ENCODE results near the gene DCLK1.

DNA sequence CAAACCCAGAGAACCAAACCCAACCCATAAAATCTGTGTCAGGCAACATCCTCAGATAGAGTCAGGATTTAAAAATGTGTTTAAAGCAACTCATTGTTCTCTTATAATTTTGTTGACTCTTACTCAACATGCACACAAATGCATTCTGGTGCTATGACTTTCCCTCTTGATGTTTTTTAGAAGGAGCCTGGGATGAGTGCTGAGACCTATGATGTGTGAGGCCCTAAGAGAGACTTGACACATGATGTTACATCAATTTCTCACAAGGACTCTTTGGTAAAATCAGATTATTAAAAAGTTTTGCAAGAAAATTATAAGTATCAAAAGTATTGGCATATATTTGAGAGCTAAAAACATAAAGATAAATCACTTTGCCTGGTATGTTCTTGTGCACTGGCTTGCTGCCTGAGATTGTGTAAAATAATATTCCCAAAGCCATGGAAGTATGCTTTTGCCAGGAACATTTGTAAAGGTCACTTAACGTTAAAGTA, 173.9 kb downstream of the DCLK1 start:
- TF ChIP-seq SIN3A (IDR thresholded peaks at IDR 0.05; ENCODE audit: borderline replicate concordance, insufficient read depth, low read depth, low read length) (no peak), TCF7L2 (IDR thresholded peaks at IDR 0.05; ENCODE audit: low read depth, low read length) (no peak), POLR2AphosphoS5 (IDR thresholded peaks at IDR 0.05; ENCODE audit: low read depth, low read length) (no peak)
- TF ChIP-seq, protein P1, sequence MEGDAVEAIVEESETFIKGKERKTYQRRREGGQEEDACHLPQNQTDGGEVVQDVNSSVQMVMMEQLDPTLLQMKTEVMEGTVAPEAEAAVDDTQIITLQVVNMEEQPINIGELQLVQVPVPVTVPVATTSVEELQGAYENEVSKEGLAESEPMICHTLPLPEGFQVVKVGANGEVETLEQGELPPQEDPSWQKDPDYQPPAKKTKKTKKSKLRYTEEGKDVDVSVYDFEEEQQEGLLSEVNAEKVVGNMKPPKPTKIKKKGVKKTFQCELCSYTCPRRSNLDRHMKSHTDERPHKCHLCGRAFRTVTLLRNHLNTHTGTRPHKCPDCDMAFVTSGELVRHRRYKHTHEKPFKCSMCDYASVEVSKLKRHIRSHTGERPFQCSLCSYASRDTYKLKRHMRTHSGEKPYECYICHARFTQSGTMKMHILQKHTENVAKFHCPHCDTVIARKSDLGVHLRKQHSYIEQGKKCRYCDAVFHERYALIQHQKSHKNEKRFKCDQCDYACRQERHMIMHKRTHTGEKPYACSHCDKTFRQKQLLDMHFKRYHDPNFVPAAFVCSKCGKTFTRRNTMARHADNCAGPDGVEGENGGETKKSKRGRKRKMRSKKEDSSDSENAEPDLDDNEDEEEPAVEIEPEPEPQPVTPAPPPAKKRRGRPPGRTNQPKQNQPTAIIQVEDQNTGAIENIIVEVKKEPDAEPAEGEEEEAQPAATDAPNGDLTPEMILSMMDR (IDR thresholded peaks at IDR 0.05) = no peak
- TF ChIP-seq, protein P2, sequence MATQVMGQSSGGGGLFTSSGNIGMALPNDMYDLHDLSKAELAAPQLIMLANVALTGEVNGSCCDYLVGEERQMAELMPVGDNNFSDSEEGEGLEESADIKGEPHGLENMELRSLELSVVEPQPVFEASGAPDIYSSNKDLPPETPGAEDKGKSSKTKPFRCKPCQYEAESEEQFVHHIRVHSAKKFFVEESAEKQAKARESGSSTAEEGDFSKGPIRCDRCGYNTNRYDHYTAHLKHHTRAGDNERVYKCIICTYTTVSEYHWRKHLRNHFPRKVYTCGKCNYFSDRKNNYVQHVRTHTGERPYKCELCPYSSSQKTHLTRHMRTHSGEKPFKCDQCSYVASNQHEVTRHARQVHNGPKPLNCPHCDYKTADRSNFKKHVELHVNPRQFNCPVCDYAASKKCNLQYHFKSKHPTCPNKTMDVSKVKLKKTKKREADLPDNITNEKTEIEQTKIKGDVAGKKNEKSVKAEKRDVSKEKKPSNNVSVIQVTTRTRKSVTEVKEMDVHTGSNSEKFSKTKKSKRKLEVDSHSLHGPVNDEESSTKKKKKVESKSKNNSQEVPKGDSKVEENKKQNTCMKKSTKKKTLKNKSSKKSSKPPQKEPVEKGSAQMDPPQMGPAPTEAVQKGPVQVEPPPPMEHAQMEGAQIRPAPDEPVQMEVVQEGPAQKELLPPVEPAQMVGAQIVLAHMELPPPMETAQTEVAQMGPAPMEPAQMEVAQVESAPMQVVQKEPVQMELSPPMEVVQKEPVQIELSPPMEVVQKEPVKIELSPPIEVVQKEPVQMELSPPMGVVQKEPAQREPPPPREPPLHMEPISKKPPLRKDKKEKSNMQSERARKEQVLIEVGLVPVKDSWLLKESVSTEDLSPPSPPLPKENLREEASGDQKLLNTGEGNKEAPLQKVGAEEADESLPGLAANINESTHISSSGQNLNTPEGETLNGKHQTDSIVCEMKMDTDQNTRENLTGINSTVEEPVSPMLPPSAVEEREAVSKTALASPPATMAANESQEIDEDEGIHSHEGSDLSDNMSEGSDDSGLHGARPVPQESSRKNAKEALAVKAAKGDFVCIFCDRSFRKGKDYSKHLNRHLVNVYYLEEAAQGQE (IDR thresholded peaks at IDR 0.05; ENCODE audit: insufficient read depth in 1 of 2, low read depth in 2 of 2, low read length in 1 of 2) = no peak
